GM19468 (cell line): Measurements from ENCODE around the gene ASB2.

Source experiments
- ATAC-seq: cut with Tn5 transposase; IDR thresholded peaks from one replicate; pipeline ENCODE4 v1.9.1; 2021; ENCODE audit warnings: mild to moderate bottlenecking, moderate library complexity, moderate number of reproducible peaks; ENCODE audit not compliant: unreplicated experiment; ENCODE audit errors: extremely low read depth

ASB2 gene

GRCh38 chr14:93982230-93983007, 6.0 kb upstream of the ASB2 start:
- no peak for ATAC-seq

- no peak for ATAC-seq
Measured at GRCh38 chr14:93981316-93982229, 5.2 kb upstream of the ASB2 start.

GRCh38 chr14:93980456-93981201, 4.3 kb upstream of the ASB2 start:
- no peak for ATAC-seq

- no peak for ATAC-seq
Measured at GRCh38 chr14:93978735-93979134, 2.4 kb upstream of the ASB2 start.

GRCh38 chr14:93977790-93978581, 1.6 kb upstream of the ASB2 start:
- ATAC-seq: peak; percentile 48

- no peak for ATAC-seq
Measured at GRCh38 chr14:93977171-93977570, 801 bp upstream of the ASB2 start.

- ATAC-seq: peak; percentile 74
Measured at GRCh38 chr14:93975791-93976476, 436 bp downstream of the ASB2 start.

GRCh38 chr14:93974833-93975232, 1.5 kb downstream of the ASB2 start:
- ATAC-seq: no peak

GRCh38 chr14:93974299-93974698, 2.1 kb downstream of the ASB2 start:
- no peak for ATAC-seq

GRCh38 chr14:93973607-93974006, 2.8 kb downstream of the ASB2 start:
- no peak for ATAC-seq

GRCh38 chr14:93972618-93973205, 3.7 kb downstream of the ASB2 start:
- ATAC-seq: no peak

- ATAC-seq: no peak
Measured at GRCh38 chr14:93971635-93972027, 4.7 kb downstream of the ASB2 start.

GRCh38 chr14:93970965-93971634, 5.3 kb downstream of the ASB2 start:
- no peak for ATAC-seq

GRCh38 chr14:93970585-93970964, 5.8 kb downstream of the ASB2 start:
- no peak for ATAC-seq

- ATAC-seq: no peak
Measured at GRCh38 chr14:93969082-93969828, 7.1 kb downstream of the ASB2 start.

- ATAC-seq: no peak
Measured at GRCh38 chr14:93967637-93968250, 8.6 kb downstream of the ASB2 start.

GRCh38 chr14:93965946-93966474, 10.4 kb downstream of the ASB2 start:
- no peak for ATAC-seq
